HEK293 (cell line): ENCODE results near the gene LRP1B.

Experiments
- CTCF ChIA-PET: fragments of 350-600 bp; formaldehyde crosslinking; extraction: SDS; loops from one replicate; lab custom pipeline; 2021; ENCODE audit warnings: antibody characterized with exemption; lab: Yijun Ruan, JAX
- POLR2A ChIA-PET: fragments of 300-600 bp; formaldehyde crosslinking; extraction: SDS; loops from one replicate; lab custom pipeline; 2020; ENCODE audit warnings: antibody characterized with exemption, inconsistent platforms; lab: Yijun Ruan, JAX
- H3K27ac ChIP-seq: fragments of 200-500 bp; sonication (Bioruptor generic); 2 replicates; pipeline ENCODE4 v1.5.1; 2014; ENCODE audit warnings: low read depth, low read length, control low read depth, inconsistent platforms; ENCODE audit errors: extremely low read depth
- H3K36me3 ChIP-seq, 2 experiments: fragments of 200-500 bp in 1 of 2; sonication (Bioruptor generic) in 1 of 2; 1 replicate in 1 of 2; 2 replicates in 1 of 2; pipeline ENCODE4 v1.5.1; 2014 to 2017; ENCODE audit warnings: inconsistent platforms in 2 of 2, low read length in 2 of 2; ENCODE audit not compliant: control insufficient read depth in 2 of 2, insufficient read depth in 1 of 2
- H3K4me1 ChIP-seq: fragments of 200-500 bp; sonication (Bioruptor generic); 2 replicates; pipeline ENCODE4 v1.5.1; 2014; ENCODE audit warnings: mild to moderate bottlenecking, low read length, inconsistent platforms; ENCODE audit not compliant: control insufficient read depth, insufficient read depth
- H3K4me3 ChIP-seq: 2 replicates; pipeline ENCODE4 v1.5.1; 2011; ENCODE audit warnings: low read depth, mild to moderate bottlenecking, control low read depth, low read length, moderate library complexity
- H3K9me3 ChIP-seq: fragments of 200-500 bp; sonication (Bioruptor generic); 2 replicates; pipeline ENCODE4 v1.5.1; 2014; ENCODE audit warnings: low read depth, low read length, inconsistent platforms; ENCODE audit not compliant: control insufficient read depth, insufficient read depth
- GLI4 ChIP-seq: fragments of 450-650 bp; formaldehyde crosslinking; IDR thresholded peaks from 2 replicates; pipeline ENCODE4 v1.5.1; 2016; ENCODE audit warnings: missing biosample characterization, missing genetic modification characterization
- KLF9 ChIP-seq: fragments of 450-650 bp; formaldehyde crosslinking; IDR thresholded peaks from 2 replicates; pipeline ENCODE4 v1.5.1; 2016; ENCODE audit warnings: missing biosample characterization, missing genetic modification characterization, low read depth
- SALL2 ChIP-seq: fragments of 450-650 bp; formaldehyde crosslinking; IDR thresholded peaks from 2 replicates; pipeline ENCODE4 v1.5.0; 2017; ENCODE audit warnings: missing biosample characterization, mild to moderate bottlenecking, missing genetic modification characterization, borderline replicate concordance
- SP2 ChIP-seq: fragments of 450-650 bp; formaldehyde crosslinking; IDR thresholded peaks from 2 replicates; pipeline ENCODE4 v1.5.1; 2016; ENCODE audit warnings: missing biosample characterization, missing genetic modification characterization
- ZNF10 ChIP-seq: fragments of 450-650 bp; formaldehyde crosslinking; IDR thresholded peaks from 2 replicates; pipeline ENCODE4 v1.5.1; 2017; ENCODE audit warnings: missing biosample characterization, missing genetic modification characterization
- ZNF274 ChIP-seq, 2 experiments: fragments of 200-500 bp in 1 of 2; fragments of 450-650 bp in 1 of 2; sonication (Bioruptor generic) in 1 of 2; formaldehyde crosslinking in 1 of 2; IDR thresholded peaks; 2 replicates each; pipeline versions ENCODE4 v1.5.1 to v1.6.1; 2014 to 2016; ENCODE audit warnings: borderline replicate concordance in 1 of 2, inconsistent platforms in 1 of 2, low read length in 1 of 2, missing biosample characterization in 1 of 2, missing genetic modification characterization in 1 of 2
- ZNF510 ChIP-seq: fragments of 450-650 bp; formaldehyde crosslinking; IDR thresholded peaks from 2 replicates; pipeline ENCODE4 v1.5.1; 2018; ENCODE audit warnings: mild to moderate bottlenecking, missing genetic modification characterization, missing biosample characterization; ENCODE audit not compliant: insufficient replicate concordance
- ZNF514 ChIP-seq: fragments of 450-650 bp; formaldehyde crosslinking; IDR thresholded peaks from 2 replicates; pipeline ENCODE4 v1.5.1; 2016; ENCODE audit warnings: missing biosample characterization, missing genetic modification characterization
- ZNF529 ChIP-seq: fragments of 450-650 bp; formaldehyde crosslinking; IDR thresholded peaks from 2 replicates; pipeline ENCODE4 v1.5.1; 2017; ENCODE audit warnings: missing genetic modification characterization, missing biosample characterization; ENCODE audit not compliant: insufficient replicate concordance
- ZNF549 ChIP-seq: fragments of 450-650 bp; IDR thresholded peaks from 2 replicates; pipeline ENCODE4 v1.5.1; 2018; ENCODE audit warnings: missing biosample characterization, missing genetic modification characterization, mild to moderate bottlenecking, inconsistent platforms, moderate library complexity
- ZNF571 ChIP-seq: fragments of 450-650 bp; formaldehyde crosslinking; IDR thresholded peaks from 2 replicates; pipeline ENCODE4 v1.5.0; 2017; ENCODE audit warnings: missing biosample characterization, missing genetic modification characterization
- ZNF621 ChIP-seq: fragments of 450-650 bp; formaldehyde crosslinking; IDR thresholded peaks from 2 replicates; pipeline ENCODE4 v1.5.1; 2017; ENCODE audit warnings: missing biosample characterization, missing genetic modification characterization
- ZNF624 ChIP-seq: fragments of 450-650 bp; formaldehyde crosslinking; IDR thresholded peaks from 2 replicates; pipeline ENCODE4 v1.5.1; 2017; ENCODE audit warnings: missing biosample characterization, missing genetic modification characterization
- ZSCAN23 ChIP-seq: fragments of 450-650 bp; formaldehyde crosslinking; IDR thresholded peaks from 2 replicates; pipeline ENCODE4 v1.5.1; 2016; ENCODE audit warnings: missing biosample characterization, missing genetic modification characterization
- TF ChIP-seq, protein P1 (sequence below): fragments of 450-650 bp; formaldehyde crosslinking; IDR thresholded peaks from 2 replicates; pipeline ENCODE4 v1.5.1; 2017; ENCODE audit warnings: missing biosample characterization, missing genetic modification characterization
- TF ChIP-seq, protein P2 (sequence below): fragments of 450-650 bp; formaldehyde crosslinking; IDR thresholded peaks from 2 replicates; pipeline ENCODE4 v1.5.1; 2016; ENCODE audit warnings: missing biosample characterization, missing genetic modification characterization
- TF ChIP-seq, protein P3 (sequence below): fragments of 450-650 bp; formaldehyde crosslinking; IDR thresholded peaks from 2 replicates; pipeline ENCODE4 v1.5.1; 2016; ENCODE audit warnings: missing biosample characterization, missing genetic modification characterization

The LRP1B gene

DNA sequence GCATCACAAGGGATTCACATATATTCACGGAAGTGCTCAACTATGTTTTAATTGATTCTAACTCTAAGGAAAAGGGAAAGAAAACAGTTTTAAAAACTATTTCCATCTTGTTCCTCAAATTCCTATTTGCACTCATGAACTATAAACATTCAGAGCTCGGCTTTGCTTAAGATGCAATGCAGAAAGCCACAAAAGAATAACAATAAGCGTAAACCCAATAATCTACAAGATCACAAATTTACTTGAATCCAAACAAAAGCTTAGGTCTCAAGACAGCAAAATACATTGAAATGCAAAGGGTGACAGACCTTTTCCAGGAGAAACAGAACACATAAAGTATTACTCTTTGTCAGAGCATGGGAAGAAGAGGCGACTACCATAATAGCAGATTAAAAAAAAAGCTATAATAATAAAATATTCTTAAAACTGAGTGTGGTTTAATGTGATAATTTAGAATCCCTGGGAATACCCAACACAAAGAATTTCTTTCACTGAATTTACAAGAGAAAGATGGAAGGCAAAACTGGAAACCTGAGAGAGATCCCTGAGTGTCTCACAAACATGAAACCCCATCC, 1094.9 kb downstream of the LRP1B start (continued):
- TF ChIP-seq ZNF510 (no peak), ZNF274 (IDR thresholded peaks at IDR 0.05; ENCODE audit: low read length) (no peak), ZNF274 (tag by site-specific recombination; IDR thresholded peaks at IDR 0.05; ENCODE audit: borderline replicate concordance) (no peak), ZNF514 (tag by site-specific recombination) (no peak)
- TF ChIP-seq, all 188 proteins: peak for 0

DNA sequence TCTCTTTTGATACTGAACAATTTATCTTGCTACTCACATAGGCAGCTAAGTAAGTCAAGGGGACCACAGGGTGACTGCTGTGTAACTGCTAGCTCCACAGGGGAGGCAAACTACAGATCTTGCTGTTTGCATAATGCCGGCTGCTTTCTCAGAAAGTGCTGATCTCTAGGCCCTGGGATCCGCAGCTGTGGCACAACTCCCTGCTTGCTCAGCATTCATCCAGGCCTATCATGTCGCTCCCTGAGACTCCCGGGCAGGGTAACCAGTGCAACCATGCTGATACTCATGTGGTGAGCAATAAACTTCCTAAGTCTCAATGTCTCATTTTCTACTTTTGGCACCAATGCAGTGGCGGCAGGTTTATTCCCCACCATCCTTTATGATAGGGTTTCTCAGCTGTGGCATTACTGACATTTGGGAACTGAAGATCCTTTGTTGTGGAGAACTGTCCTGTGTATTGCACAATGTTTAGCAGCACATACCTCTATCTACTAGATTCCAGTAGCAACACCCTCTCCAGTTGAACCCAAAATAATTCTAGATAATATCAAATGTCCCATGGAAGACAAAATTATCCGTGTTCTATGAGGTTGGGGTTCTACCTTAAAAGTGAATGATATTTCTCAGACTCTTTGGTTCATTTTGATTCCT, 1101.3 kb downstream of the LRP1B start:
- no peaks in the 10 kb centered on the region for H3K36me3 ChIP-seq
- H3K27ac ChIP-seq, result no peak overlapping the region
- no peaks in the 10 kb centered on the region for H3K9me3 ChIP-seq
- ChIA-PET CTCF (no interaction called here), POLR2A (no interaction called here)
- TF ChIP-seq KLF9 (tag by site-specific recombination) (no peak), SP2 (tag by site-specific recombination) (no peak), GLI4 (tag by site-specific recombination) (no peak), ZNF621 (tag by site-specific recombination) (no peak), ZNF549 (tag by site-specific recombination) (no peak), ZSCAN23 (tag by site-specific recombination) (no peak), SALL2 (tag by site-specific recombination) (no peak)
- TF ChIP-seq, protein P1, sequence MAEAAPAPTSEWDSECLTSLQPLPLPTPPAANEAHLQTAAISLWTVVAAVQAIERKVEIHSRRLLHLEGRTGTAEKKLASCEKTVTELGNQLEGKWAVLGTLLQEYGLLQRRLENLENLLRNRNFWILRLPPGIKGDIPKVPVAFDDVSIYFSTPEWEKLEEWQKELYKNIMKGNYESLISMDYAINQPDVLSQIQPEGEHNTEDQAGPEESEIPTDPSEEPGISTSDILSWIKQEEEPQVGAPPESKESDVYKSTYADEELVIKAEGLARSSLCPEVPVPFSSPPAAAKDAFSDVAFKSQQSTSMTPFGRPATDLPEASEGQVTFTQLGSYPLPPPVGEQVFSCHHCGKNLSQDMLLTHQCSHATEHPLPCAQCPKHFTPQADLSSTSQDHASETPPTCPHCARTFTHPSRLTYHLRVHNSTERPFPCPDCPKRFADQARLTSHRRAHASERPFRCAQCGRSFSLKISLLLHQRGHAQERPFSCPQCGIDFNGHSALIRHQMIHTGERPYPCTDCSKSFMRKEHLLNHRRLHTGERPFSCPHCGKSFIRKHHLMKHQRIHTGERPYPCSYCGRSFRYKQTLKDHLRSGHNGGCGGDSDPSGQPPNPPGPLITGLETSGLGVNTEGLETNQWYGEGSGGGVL, result no peak
- TF ChIP-seq, protein P2, sequence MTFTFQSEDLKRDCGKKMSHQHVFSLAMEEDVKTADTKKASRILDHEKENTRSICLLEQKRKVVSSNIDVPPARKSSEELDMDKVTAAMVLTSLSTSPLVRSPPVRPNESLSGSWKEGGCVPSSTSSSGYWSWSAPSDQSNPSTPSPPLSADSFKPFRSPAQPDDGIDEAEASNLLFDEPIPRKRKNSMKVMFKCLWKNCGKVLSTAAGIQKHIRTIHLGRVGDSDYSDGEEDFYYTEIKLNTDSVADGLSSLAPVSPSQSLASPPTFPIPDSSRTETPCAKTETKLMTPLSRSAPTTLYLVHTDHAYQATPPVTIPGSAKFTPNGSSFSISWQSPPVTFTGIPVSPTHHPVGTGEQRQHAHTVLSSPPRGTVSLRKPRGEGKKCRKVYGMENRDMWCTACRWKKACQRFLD (tag by site-specific recombination), result no peak
- H3K4me3 ChIP-seq, result no peak overlapping the region
- no peaks in the 10 kb centered on the region for H3K4me1 ChIP-seq

DNA sequence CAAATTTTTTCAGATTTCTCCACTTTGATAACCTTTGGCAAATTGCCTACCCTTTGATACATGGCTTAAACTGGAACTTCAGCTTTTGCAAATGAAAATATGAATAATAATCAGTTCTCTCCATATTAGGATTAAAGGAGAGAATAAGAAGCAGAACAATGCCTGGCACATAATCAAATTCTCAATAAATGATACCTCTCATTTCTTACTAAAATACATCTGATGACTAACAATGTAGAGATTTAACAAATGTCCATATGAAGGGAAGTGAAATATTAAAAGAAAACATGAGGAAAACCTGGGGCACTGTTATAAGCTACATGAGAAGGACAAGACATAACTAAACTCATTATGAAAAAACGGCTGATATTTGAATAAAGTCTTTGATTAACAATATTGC, 1103.6 kb downstream of the LRP1B start:
- Histone ChIP-seq H3K4me1 (no peaks in the 10 kb centered on the region), H3K9me3 (no peaks in the 10 kb centered on the region)
- POLR2A ChIA-PET, result no interaction called here
- TF ChIP-seq, protein P3, sequence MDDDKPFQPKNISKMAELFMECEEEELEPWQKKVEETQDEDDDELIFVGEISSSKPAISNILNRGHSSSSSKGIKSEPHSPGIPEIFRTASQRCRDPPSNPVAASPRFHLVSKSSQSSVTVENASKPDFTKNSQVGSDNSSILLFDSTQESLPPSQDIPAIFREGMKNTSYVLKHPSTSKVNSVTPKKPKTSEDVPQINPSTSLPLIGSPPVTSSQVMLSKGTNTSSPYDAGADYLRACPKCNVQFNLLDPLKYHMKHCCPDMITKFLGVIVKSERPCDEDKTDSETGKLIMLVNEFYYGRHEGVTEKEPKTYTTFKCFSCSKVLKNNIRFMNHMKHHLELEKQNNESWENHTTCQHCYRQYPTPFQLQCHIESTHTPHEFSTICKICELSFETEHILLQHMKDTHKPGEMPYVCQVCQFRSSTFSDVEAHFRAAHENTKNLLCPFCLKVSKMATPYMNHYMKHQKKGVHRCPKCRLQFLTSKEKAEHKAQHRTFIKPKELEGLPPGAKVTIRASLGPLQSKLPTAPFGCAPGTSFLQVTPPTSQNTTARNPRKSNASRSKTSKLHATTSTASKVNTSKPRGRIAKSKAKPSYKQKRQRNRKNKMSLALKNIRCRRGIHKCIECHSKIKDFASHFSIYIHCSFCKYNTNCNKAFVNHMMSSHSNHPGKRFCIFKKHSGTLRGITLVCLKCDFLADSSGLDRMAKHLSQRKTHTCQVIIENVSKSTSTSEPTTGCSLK (tag by site-specific recombination), result no peak
- TF ChIP-seq ZNF529 (tag by site-specific recombination) (no peak), ZNF571 (tag by site-specific recombination) (no peak), ZNF624 (tag by site-specific recombination) (no peak), ZNF10 (tag by site-specific recombination) (no peak)
- TF ChIP-seq, all 188 proteins: peak for 0
- CTCF ChIA-PET, result no interaction called here
- Histone ChIP-seq H3K27ac (no peak overlapping the region), H3K4me3 (no peak overlapping the region), H3K36me3 (no peaks in the 10 kb centered on the region)
